PC-9 (cell line): ENCODE data around the gene NUDT3. TPM values are rescaled to one million over a fixed set of nuclear protein-coding genes. Genes with fewer than 3 reads are reported as not detected.

Experiments
- BruUV-seq: library from RNA; stranded (reverse); fragments of 400-500 nt; replicated peaks from 2 replicates; lab custom pipeline; 2021; lab: Mats Ljungman, UMichigan
- CTCF ChIA-PET: fragments of 300-600 bp; sonication (Branson Sonifier 250); formaldehyde crosslinking; loops from one replicate; lab custom pipeline; 2022; ENCODE audit warnings: antibody characterized with exemption; lab: Charles Lee
- POLR2A ChIA-PET: fragments of 300-600 bp; sonication (Branson Sonifier 250); formaldehyde crosslinking; loops from one replicate; lab custom pipeline; 2022; ENCODE audit warnings: antibody characterized with exemption; ENCODE audit not compliant: unreplicated experiment; lab: Charles Lee
- DNase-seq, 2 experiments: peaks; one replicate each; pipeline versions ENCODE4 v3.0.0 to v3.0.0-alpha.2; 2015 to 2022; ENCODE audit warnings: mixed read lengths in 1 of 2
- H2AFZ ChIP-seq: fragments of 200-600 bp; sonication (generic); 2 replicates; pipeline ENCODE4 v1.8.1; 2017; ENCODE audit warnings: antibody characterized with exemption
- H3F3A ChIP-seq: fragments of 200-600 bp; sonication (generic); 2 replicates; pipeline ENCODE4 v1.8.1; 2017; ENCODE audit warnings: antibody characterized with exemption, mild to moderate bottlenecking, low read depth; ENCODE audit not compliant: insufficient read depth
- H3K27ac ChIP-seq: fragments of 200-600 bp; sonication (generic); 2 replicates; pipeline ENCODE4 v1.6.1; 2016; ENCODE audit warnings: mixed run types
- H3K27me3 ChIP-seq: fragments of 200-600 bp; sonication (generic); 2 replicates; pipeline ENCODE4 v1.6.1; 2016; ENCODE audit warnings: low read depth, mixed run types; ENCODE audit not compliant: insufficient read depth
- H3K36me3 ChIP-seq: fragments of 200-600 bp; sonication (generic); 2 replicates; pipeline ENCODE4 v1.6.1; 2016; ENCODE audit warnings: low read depth, mixed run types
- H3K4me1 ChIP-seq: fragments of 200-600 bp; sonication (generic); replicated peaks from 2 replicates; pipeline ENCODE4 v1.6.1; 2016; ENCODE audit warnings: mixed run types; ENCODE audit not compliant: insufficient read depth
- H3K4me2 ChIP-seq: fragments of 200-600 bp; sonication (generic); 2 replicates; pipeline ENCODE4 v1.6.1; 2017; ENCODE audit warnings: mixed run types
- H3K4me3 ChIP-seq: fragments of 200-600 bp; sonication (generic); 2 replicates; pipeline ENCODE4 v1.6.1; 2016; ENCODE audit warnings: mixed run types
- H3K79me2 ChIP-seq: fragments of 200-600 bp; sonication (generic); 2 replicates; pipeline ENCODE4 v1.6.1; 2017; ENCODE audit warnings: low read depth, mixed run types
- H3K9me2 ChIP-seq: fragments of 200-600 bp; sonication (generic); 2 replicates; pipeline ENCODE4 v1.8.1; 2017; ENCODE audit warnings: mild to moderate bottlenecking; ENCODE audit not compliant: insufficient read depth
- H3K9me3 ChIP-seq: fragments of 200-600 bp; sonication (generic); 2 replicates; pipeline ENCODE4 v1.8.1; 2016; ENCODE audit warnings: low read depth; ENCODE audit not compliant: insufficient read depth
- H4K20me1 ChIP-seq: fragments of 200-600 bp; sonication (generic); 2 replicates; pipeline ENCODE4 v1.8.1; 2017; ENCODE audit not compliant: insufficient read depth
- EZH2 ChIP-seq: fragments of 200-600 bp; sonication (generic); IDR thresholded peaks from 2 replicates; pipeline ENCODE4 v1.8.0; 2017; ENCODE audit warnings: antibody characterized with exemption, low read depth
- intact Hi-C: fragments of 100-400 bp; cut with micrococcal nuclease; formaldehyde crosslinking; loops from one replicate; pipeline ENCODE4 v1.10.0; 2022; ENCODE audit not compliant: unreplicated experiment
- total RNA-seq: library from RNA; stranded (reverse); gene quantifications from 2 replicates; pipeline ENCODE4 v1.2.3, GENCODE V29; 2021
- TF ChIP-seq, protein P1 (sequence below): fragments of 200-600 bp; sonication (generic); conservative IDR thresholded peaks from 2 replicates; pipeline ENCODE4 v1.6.1; 2017; ENCODE audit warnings: mixed run types, antibody characterized with exemption, mild to moderate bottlenecking, moderate library complexity

NUDT3 gene
- total RNA-seq, 1 experiment from 2014 or later, result 19.1 TPM

DNA sequence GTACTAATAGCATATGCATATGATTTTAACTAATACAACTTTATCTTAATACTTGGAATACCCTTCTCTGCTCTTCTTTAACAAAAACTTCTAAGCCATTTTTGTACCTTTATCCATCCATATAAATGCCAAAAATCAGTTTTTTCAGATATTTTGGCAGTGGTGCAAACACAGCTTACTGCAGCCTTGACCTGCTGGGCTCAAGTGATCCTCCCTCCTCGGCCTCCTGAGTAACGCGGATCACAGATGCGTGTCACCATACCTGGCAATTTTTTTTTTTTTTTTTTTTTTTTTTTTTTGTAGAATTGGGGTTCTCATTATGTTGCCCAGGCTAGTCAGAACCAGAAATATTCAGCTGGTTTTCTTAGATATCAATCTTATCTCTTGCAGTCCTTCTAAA lies 89.5 kb downstream of the NUDT3 start:
- CTCF ChIA-PET, result no interaction called here
- H3K4me2 ChIP-seq, result no peak overlapping the region
- H4K20me1 ChIP-seq, result peaks cover 6% of the 10 kb centered on the region; the same call in 1 of the 2 replicates
- intact Hi-C loops, result no loop called here
- no peak for DNase-seq
- peaks cover 3% of the 10 kb centered on the region; the same call in 1 of the 2 replicates for H3F3A ChIP-seq
- no peaks in the 10 kb centered on the region for H3K36me3 ChIP-seq
- H3K79me2 ChIP-seq, result 0 out of 2 replicates have a peak, but pooled peaks cover 10% of the 10 kb centered on the region
- H3K4me3 ChIP-seq, result no peak overlapping the region
- H3K27ac ChIP-seq, result no peak overlapping the region
- TF ChIP-seq, protein P1, sequence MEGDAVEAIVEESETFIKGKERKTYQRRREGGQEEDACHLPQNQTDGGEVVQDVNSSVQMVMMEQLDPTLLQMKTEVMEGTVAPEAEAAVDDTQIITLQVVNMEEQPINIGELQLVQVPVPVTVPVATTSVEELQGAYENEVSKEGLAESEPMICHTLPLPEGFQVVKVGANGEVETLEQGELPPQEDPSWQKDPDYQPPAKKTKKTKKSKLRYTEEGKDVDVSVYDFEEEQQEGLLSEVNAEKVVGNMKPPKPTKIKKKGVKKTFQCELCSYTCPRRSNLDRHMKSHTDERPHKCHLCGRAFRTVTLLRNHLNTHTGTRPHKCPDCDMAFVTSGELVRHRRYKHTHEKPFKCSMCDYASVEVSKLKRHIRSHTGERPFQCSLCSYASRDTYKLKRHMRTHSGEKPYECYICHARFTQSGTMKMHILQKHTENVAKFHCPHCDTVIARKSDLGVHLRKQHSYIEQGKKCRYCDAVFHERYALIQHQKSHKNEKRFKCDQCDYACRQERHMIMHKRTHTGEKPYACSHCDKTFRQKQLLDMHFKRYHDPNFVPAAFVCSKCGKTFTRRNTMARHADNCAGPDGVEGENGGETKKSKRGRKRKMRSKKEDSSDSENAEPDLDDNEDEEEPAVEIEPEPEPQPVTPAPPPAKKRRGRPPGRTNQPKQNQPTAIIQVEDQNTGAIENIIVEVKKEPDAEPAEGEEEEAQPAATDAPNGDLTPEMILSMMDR, result no peak
- TF ChIP-seq EZH2, result no peak
- no peaks in the 10 kb centered on the region for H3K9me3 ChIP-seq
- no TSS peak for BruUV-seq
- no peak overlapping the region for H2AFZ ChIP-seq
- H3K4me1 ChIP-seq, result no peaks in the 10 kb centered on the region
- POLR2A ChIA-PET, result no interaction called here
- no peaks in the 10 kb centered on the region for H3K27me3 ChIP-seq
- no peaks in the 10 kb centered on the region for H3K9me2 ChIP-seq

DNA sequence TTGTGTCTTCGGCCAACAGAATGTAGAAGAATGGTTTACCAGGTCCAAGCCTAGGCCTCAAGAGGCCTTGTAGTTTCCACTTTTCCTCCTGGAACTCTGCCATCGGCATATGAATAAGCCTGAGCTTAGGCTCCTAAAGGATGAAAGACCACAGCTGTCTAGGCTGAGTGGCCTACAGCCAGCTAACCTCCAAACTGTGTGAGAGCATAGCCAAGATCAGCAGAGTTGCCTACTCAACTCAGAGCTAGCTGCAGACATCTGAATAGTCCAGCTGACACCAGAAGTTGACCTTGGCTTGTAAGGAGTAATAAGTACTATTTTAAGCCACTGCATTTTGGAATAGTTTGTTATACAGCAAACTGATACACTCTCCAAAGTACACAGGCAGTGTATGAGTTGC lies 91.1 kb downstream of the NUDT3 start:
- intact Hi-C loops, result no loop called here
- no peak overlapping the region for H3K4me2 ChIP-seq
- no peaks in the 10 kb centered on the region for H3K9me2 ChIP-seq
- no TSS peak for BruUV-seq
- H3K9me3 ChIP-seq, result no peaks in the 10 kb centered on the region
- no peaks in the 10 kb centered on the region for H3K27me3 ChIP-seq
- peaks cover 4% of the 10 kb centered on the region; the same call in 1 of the 2 replicates for H3K79me2 ChIP-seq
- DNase-seq, result no peak
- no peak overlapping the region for H3K4me3 ChIP-seq
- H3K27ac ChIP-seq, result no peak overlapping the region
- ChIA-PET CTCF (no interaction called here), POLR2A (interaction anchor here (0.5 kb wide), 1 partner anchor 148 kb away, joined by 3 read pairs; no protein-coding TSS in a partner anchor)
- TF ChIP-seq, protein P1, result no peak
- no peak for TF ChIP-seq EZH2
- H4K20me1 ChIP-seq, result peaks cover 6% of the 10 kb centered on the region; the same call in 1 of the 2 replicates
- H3K36me3 ChIP-seq, result no peaks in the 10 kb centered on the region
- peaks cover 3% of the 10 kb centered on the region; the same call in 1 of the 2 replicates for H3F3A ChIP-seq
- H3K4me1 ChIP-seq, result no peaks in the 10 kb centered on the region
- H2AFZ ChIP-seq, result no peak overlapping the region

DNA sequence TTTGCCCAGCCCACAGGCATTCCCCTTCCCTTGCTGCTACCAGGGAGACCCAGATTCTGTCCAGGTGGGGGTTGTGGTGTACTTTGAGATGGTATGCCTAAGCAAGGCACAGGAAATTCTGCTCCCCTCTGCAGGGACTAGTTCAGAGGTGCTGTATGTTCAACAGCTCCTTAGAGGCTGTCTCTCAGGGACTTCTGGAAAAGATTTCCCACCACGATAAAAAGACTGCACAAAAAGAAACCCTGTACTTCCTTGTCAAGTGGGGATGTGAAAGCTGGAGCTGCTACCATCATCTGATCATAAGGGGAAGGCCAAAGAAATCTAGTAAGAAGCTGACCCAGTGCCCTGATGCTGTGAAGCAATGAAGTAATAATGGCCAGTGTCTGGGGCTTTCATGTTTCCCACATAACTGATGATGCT lies 92.1 kb downstream of the NUDT3 start:
- Histone ChIP-seq H3K4me1 (no peaks in the 10 kb centered on the region), H3K4me3 (no peak overlapping the region), H2AFZ (no peak overlapping the region), H3K27me3 (no peaks in the 10 kb centered on the region), H3K79me2 (peaks cover 4% of the 10 kb centered on the region; the same call in 1 of the 2 replicates), H4K20me1 (peaks cover 6% of the 10 kb centered on the region; the same call in 1 of the 2 replicates), H3K9me3 (no peaks in the 10 kb centered on the region), H3K36me3 (no peaks in the 10 kb centered on the region), H3K27ac (no peak overlapping the region), H3F3A (peaks cover 3% of the 10 kb centered on the region; the same call in 1 of the 2 replicates), H3K4me2 (no peak overlapping the region), H3K9me2 (no peaks in the 10 kb centered on the region)
- TF ChIP-seq, protein P1, result no peak
- no peak for TF ChIP-seq EZH2
- intact Hi-C loops, result no loop called here
- ChIA-PET POLR2A (interaction anchor here (0.7 kb wide), 1 partner anchor 56 kb away, joined by 6 read pairs; no protein-coding TSS in a partner anchor), CTCF (interaction anchor here (0.6 kb wide), 1 partner anchor 46 kb away, joined by 3 read pairs; no protein-coding TSS in a partner anchor)
- no TSS peak for BruUV-seq
- DNase-seq, result no peak
